Large intestine (tissue), 3 donors: ENCODE measurements around the gene GBE1. TPM values are rescaled to one million over a fixed set of nuclear protein-coding genes. Genes with fewer than 3 reads are reported as not detected.
"Not testable (repeated sequence)": the region's sequence is repeated elsewhere in the genome, so short reads cannot be mapped to it uniquely, and the experiment has no call there.

ENCODE experiments used
- DNase-seq, 2 donors: peaks; one replicate each; pipeline versions ENCODE4 v3.0.0 to v3.0.0-alpha.2; 2013
- H3K27ac ChIP-seq: one replicate; pipeline ENCODE4 v1.5.1; 2013; ENCODE audit warnings: low read length
- H3K27me3 ChIP-seq: 2 replicates; pipeline ENCODE4 v1.6.1; 2013; ENCODE audit warnings: low read length; ENCODE audit not compliant: control insufficient read depth, insufficient read depth
- H3K36me3 ChIP-seq: 2 replicates; pipeline ENCODE4 v1.6.1; 2013; ENCODE audit warnings: low read length; ENCODE audit not compliant: control insufficient read depth, insufficient read depth
- H3K4me1 ChIP-seq: one replicate; pipeline ENCODE4 v1.6.1; 2013; ENCODE audit warnings: low read length; ENCODE audit not compliant: control insufficient read depth, insufficient read depth
- H3K4me3 ChIP-seq: one replicate; pipeline ENCODE4 v1.5.1; 2013; ENCODE audit warnings: low read length
- H3K9me3 ChIP-seq: one replicate; pipeline ENCODE4 v1.6.1; 2013; ENCODE audit warnings: mild to moderate bottlenecking, low read depth, low read length, moderate library complexity; ENCODE audit not compliant: control insufficient read depth
- WGBS: methylation state at CpG from one replicate; pipeline ENCODE4 v1.1.5; 2013; ENCODE audit warnings: low lambda C conversion rate; ENCODE audit not compliant: insufficient coverage; 5-methylcytosine and 5-hydroxymethylcytosine counted together
- polyA plus RNA-seq: library from polyadenylated mRNA; unstranded; fragments of 120-200 nt; gene quantifications from one replicate; pipeline ENCODE4 v1.2.1, GENCODE V29; 2013

GBE1 gene
- polyA plus RNA-seq, 1 donor = 10.1 TPM

DNA sequence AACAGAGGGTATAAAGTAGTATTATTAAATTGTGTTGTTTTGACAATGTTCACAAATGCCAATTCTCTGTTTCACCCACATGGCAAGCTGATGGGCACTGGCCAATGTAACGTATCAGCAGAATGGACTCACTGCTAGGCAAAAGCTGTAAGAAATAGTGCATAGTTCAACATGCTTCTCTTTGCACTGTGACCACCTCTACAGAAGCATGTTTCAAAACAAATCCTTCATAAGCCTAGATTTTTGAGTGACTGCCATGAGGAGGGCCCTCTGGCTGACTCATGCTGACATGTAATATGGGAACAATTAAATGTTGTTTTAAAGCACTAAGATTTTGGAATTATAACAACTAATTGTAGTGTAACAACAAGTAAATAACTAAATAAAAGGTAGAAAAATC is 3.2 kb downstream of the GBE1 start:
- H3K27ac ChIP-seq = no peak overlapping the region
- H3K4me3 ChIP-seq = no peak overlapping the region
- peaks cover 4% of the 10 kb centered on the region for H3K4me1 ChIP-seq
- no CpG with 5 or more reads among the region's 1 CpG for WGBS
- peaks cover 6% of the 10 kb centered on the region for H3K9me3 ChIP-seq
- DNase-seq = no peak
- H3K36me3 ChIP-seq = no peaks in the 10 kb centered on the region
- no peaks in the 10 kb centered on the region for H3K27me3 ChIP-seq

DNA sequence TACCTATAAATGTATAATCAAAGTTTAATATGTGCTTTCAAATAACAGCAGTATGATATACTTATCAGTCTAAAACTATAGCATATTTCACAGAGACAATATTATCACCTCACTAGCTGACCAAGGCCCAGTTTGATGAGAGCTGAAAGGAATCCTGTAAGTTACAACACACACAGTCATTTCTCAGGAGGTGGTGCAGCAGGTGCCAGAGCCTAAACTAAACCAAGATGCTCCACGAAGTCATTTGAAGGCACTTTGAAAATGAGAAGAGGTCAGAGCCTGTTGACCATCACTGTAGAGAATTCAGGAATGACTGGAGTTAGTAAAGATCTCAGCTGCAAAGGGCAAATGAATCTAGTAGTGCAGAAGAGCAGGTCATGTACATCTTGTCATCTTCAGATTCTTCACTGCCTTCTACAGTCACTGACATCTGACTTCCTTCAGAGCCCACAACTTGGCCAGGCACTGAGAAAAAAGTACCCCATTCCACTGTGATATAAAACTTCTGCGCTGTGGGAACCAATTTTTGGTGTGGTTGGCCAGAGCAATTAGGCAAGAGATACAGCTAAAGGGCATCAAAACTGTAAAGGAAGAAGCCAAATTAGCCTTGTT is 7.9 kb downstream of the GBE1 start:
- no peaks in the 10 kb centered on the region for H3K36me3 ChIP-seq
- no peaks in the 10 kb centered on the region for H3K4me1 ChIP-seq
- DNase-seq = no peak
- no peaks in the 10 kb centered on the region for H3K27me3 ChIP-seq
- WGBS = 20% methylated on average over 1 of the region's 2 CpGs
- H3K4me3 ChIP-seq = no peak overlapping the region
- peaks cover 6% of the 10 kb centered on the region for H3K9me3 ChIP-seq
- no peak overlapping the region for H3K27ac ChIP-seq

DNA sequence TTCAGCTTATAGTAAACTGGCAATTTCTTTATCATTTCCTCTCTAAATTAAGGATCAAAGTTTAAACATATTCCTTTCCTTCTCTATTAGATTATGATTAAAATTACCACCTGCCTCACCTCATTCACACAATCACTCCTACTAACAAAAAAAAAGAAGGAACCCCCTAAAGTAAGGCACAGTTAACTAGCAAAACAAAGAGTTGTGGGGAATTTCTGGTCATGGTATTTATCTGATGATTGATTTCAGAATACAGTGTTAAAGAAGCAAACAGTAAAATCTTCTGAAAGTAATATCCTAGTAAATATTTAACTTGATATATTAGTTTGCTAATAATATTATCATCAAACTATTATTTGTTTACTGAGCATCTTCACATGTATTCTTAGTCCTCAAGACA is 8.8 kb downstream of the GBE1 start:
- no peak overlapping the region for H3K27ac ChIP-seq
- H3K36me3 ChIP-seq = no peaks in the 10 kb centered on the region

DNA sequence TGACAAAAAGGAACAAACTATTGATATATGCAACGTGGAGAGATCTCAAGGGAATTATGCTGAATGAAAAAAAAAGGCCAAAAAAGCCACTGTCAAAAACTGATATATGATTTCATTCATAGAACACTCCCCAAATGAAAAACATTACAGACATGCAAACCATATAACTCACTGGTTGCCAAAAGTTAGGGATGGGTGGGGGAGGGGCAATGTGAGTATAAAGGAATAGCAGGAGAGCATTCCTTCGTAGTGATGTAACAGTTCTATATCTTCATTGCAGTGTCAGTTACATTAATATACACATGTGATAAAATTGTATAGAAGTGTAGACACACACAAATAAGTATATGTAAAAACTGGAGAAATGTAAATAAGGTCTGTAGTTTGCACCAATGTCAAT is 12.2 kb downstream of the GBE1 start:
- H3K4me1 ChIP-seq = no peaks in the 10 kb centered on the region
- H3K4me3 ChIP-seq = no peak overlapping the region
- WGBS = 100% methylated on average over 1 of the region's 2 CpGs
- H3K36me3 ChIP-seq = no peaks in the 10 kb centered on the region
- DNase-seq = no peak
- H3K27me3 ChIP-seq = no peaks in the 10 kb centered on the region
- H3K27ac ChIP-seq = no peak overlapping the region
- peaks cover under 1% of the 10 kb centered on the region for H3K9me3 ChIP-seq

More for the DNA sequence above, 8.8 kb downstream of the GBE1 start:
- H3K27me3 ChIP-seq = no peaks in the 10 kb centered on the region
- H3K4me1 ChIP-seq = no peaks in the 10 kb centered on the region
- DNase-seq = no peak
- no peak overlapping the region for H3K4me3 ChIP-seq
- peaks cover 6% of the 10 kb centered on the region for H3K9me3 ChIP-seq

DNA sequence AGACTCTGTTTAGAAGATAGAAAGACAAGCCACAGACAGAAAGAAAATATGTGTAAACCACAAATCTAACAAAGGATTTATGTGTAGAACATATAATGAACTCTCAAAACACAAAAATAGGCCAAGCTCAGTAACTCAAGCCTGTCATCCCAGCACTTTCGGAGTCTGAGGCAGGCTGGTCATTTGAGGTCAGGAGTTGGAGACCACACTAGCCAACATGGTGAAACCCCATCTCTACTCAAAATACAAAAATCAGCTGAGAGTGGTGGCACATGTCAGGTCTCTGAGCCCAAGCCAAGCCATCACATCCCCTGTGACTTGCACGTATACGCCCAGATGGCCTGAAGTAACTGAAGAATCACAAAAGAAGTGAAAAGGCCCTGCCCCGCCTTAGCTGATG is 14.2 kb downstream of the GBE1 start:
- H3K36me3 ChIP-seq, H3K9me3 ChIP-seq, DNase-seq, H3K27ac ChIP-seq, H3K4me1 ChIP-seq, H3K27me3 ChIP-seq, H3K4me3 ChIP-seq: not testable (repeated sequence)
- WGBS = no CpG with 5 or more reads among the region's 4 CpGs

DNA sequence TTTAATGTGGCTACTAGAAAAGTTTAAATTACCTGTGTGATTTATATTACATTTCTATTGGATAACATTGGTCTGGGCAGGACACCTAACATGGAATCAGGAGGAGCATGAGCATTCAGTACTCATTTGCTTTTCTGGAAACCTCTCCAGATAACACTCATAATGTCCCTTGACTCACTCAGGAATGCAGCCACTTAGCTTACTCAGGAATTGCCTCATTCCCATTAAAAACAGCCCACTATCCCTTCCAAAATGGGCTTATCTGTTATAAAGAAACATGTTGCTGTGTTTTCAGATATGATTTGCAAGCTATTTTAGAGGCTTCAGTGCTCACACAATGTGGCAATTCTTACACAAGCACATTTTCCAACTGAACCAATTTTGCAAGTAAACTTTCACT is 17.1 kb downstream of the GBE1 start:
- DNase-seq = no peak
- Histone ChIP-seq H3K9me3 (no peaks in the 10 kb centered on the region), H3K4me1 (no peaks in the 10 kb centered on the region), H3K4me3 (no peak overlapping the region), H3K36me3 (no peaks in the 10 kb centered on the region), H3K27me3 (no peaks in the 10 kb centered on the region), H3K27ac (no peak overlapping the region)

DNA sequence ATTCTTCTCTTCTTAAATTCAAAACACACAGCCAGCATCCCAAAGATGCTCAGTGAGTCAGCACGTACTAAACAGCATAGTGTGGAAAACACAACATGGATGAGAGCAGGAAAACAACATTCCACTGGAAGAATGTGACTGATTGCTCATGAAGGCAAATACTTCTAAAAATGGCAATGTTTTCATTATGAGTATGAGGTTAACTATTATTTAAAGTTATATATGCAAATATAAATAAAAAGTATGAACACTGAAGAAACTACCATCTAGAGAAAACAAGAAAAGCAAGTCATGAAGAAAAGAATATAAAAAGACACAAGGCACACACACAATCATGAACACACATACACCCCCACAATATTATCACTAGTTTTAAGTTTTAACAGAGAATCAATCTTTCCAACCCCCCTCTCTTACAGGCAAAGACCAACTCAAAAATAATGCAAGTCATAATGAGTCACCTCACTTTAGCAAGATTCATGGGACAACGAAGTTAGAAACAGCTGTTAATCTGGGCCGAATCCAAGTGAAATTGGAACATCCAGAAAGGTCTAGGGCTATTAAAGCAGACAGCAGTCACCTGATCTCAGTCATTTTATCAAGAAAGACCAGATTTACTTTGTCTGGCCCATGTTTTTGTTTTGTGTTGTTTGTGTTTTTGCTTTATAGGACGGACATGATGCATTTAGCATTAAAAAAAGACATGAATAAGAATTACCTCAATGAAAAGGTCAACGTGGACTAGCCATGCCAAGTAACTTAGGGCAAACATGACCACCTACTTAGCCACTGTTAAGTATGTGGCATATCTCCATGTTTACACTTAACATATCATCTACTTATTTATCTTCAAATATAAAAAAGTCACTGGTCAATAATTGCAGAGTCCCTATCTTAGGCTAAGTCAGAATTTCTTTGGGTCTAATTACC is 18.1 kb downstream of the GBE1 start:
- Histone ChIP-seq H3K9me3 (no peaks in the 10 kb centered on the region), H3K4me1 (no peaks in the 10 kb centered on the region), H3K27me3 (no peaks in the 10 kb centered on the region), H3K36me3 (no peaks in the 10 kb centered on the region), H3K4me3 (no peak overlapping the region), H3K27ac (no peak overlapping the region)
- no peak for DNase-seq
- no CpG with 5 or more reads among the region's 5 CpGs for WGBS

DNA sequence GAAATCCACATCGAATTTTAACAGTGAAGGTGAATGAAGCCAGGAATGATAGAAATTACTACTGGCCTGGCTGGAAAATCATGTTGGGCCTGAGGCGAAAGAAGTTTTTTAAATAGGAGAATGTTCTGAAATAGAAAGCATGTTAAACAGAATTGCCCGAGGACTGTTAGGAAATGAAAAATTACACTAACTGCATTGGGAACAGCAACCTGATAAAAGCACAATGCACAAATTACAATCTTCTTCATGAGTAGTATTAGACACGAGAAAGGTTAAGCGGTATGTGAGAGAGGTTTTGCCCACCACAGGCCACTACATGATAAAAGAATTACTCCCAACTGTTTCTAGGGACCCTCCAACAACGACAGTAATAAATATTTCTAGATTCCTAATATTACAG is 18.9 kb downstream of the GBE1 start:
- no peaks in the 10 kb centered on the region for H3K9me3 ChIP-seq
- DNase-seq = no peak
- WGBS = 100% methylated on average over 2 of the region's 6 CpGs
- no peaks in the 10 kb centered on the region for H3K27me3 ChIP-seq
- H3K27ac ChIP-seq = no peak overlapping the region
- no peaks in the 10 kb centered on the region for H3K4me1 ChIP-seq
- H3K36me3 ChIP-seq = no peaks in the 10 kb centered on the region
- H3K4me3 ChIP-seq = no peak overlapping the region

DNA sequence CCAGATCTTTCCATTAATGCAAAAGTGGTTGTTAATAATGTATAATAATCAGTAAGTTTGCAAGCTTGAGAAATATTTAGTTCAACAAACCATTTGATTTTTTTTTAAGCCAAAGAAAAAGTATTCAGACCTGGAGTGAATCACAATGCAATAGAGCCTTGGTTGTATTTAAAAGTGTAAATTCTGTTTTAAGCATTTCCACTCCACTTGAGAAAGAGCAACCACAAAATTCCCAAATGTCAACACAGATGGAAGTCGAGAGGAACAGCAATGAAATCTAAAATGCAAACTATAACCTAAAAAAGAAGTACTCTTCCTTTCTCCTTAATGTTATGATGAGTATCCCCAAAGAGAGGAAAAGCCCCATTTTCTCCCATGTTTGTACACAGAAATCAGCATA is 20.2 kb downstream of the GBE1 start:
- Histone ChIP-seq H3K27ac (no peak overlapping the region), H3K4me3 (no peak overlapping the region)
- WGBS = no CpG with 5 or more reads among the region's 1 CpG

DNA sequence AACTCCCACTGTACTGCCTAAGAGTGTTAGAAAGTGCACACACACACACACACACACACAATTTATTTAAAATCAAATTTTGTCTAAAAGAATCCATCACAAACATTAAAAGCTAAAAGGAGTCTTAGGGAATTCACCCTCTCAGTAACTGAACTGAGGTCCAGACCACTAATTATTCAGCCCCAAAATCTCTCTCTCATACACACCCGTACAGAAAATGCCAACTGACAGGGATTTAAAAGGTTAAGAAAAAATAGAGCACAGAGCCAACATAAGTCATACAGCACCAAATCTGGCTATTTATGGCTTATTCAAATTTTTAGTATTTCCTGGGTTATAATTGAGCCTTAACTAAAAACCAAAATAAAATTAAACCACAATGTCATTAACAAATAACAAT is 20.7 kb downstream of the GBE1 start:
- no peaks in the 10 kb centered on the region for H3K9me3 ChIP-seq
- H3K36me3 ChIP-seq = no peaks in the 10 kb centered on the region
- H3K4me3 ChIP-seq = no peak overlapping the region
- H3K27ac ChIP-seq = no peak overlapping the region
- WGBS = no CpG with 5 or more reads among the region's 1 CpG
- no peak for DNase-seq
- H3K27me3 ChIP-seq = no peaks in the 10 kb centered on the region
- no peaks in the 10 kb centered on the region for H3K4me1 ChIP-seq

More for the DNA sequence above, 20.2 kb downstream of the GBE1 start:
- Histone ChIP-seq H3K9me3 (no peaks in the 10 kb centered on the region), H3K27me3 (no peaks in the 10 kb centered on the region), H3K36me3 (no peaks in the 10 kb centered on the region), H3K4me1 (no peaks in the 10 kb centered on the region)
- DNase-seq = no peak

DNA sequence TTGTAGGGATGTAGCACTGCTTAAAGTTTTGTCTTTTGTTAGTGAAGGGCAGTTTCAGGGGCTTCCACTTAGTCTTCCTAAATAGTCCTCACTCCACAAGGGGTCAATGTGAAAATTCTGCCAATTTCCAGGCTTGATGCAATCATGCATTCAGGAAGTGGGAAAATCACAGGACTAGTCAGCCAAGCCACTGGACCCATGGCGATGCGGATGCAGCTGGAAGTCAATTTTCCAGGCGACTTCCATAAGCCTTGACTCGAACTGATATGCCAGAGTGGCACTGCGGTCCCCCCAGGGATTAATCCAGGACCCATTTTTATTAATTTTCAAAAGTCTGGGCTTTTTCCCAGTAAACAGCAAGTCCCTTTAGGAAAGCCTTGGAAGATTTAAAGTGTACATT is 26.1 kb downstream of the GBE1 start:
- WGBS = no CpG with 5 or more reads among the region's 5 CpGs
- DNase-seq = no peak

More for the DNA sequence above, 26.1 kb downstream of the GBE1 start:
- Histone ChIP-seq H3K36me3 (no peaks in the 10 kb centered on the region), H3K4me1 (no peaks in the 10 kb centered on the region), H3K27ac (no peak overlapping the region), H3K27me3 (no peaks in the 10 kb centered on the region), H3K9me3 (no peaks in the 10 kb centered on the region), H3K4me3 (no peak overlapping the region)
